Measurements from ENCODE around the gene ANKRD37. TPM values are rescaled to one million over a fixed set of nuclear protein-coding genes. Genes with fewer than 3 reads are reported as not detected.

The ANKRD37 gene
- total and polyA plus RNA-seq, 2 donors from 2014 or later, result 13.0 to 14.2 TPM

GRCh38 chr4:185445209-185445608 is 48.6 kb downstream of the ANKRD37 start:
- TF ChIP-seq, protein P1, sequence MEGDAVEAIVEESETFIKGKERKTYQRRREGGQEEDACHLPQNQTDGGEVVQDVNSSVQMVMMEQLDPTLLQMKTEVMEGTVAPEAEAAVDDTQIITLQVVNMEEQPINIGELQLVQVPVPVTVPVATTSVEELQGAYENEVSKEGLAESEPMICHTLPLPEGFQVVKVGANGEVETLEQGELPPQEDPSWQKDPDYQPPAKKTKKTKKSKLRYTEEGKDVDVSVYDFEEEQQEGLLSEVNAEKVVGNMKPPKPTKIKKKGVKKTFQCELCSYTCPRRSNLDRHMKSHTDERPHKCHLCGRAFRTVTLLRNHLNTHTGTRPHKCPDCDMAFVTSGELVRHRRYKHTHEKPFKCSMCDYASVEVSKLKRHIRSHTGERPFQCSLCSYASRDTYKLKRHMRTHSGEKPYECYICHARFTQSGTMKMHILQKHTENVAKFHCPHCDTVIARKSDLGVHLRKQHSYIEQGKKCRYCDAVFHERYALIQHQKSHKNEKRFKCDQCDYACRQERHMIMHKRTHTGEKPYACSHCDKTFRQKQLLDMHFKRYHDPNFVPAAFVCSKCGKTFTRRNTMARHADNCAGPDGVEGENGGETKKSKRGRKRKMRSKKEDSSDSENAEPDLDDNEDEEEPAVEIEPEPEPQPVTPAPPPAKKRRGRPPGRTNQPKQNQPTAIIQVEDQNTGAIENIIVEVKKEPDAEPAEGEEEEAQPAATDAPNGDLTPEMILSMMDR (IDR thresholded peaks at IDR 0.05; ENCODE audit: borderline replicate concordance, extremely low read depth, insufficient read depth), result no peak
- no peak overlapping the region for H3K27ac ChIP-seq (ENCODE audit: low read depth in 2 of 2, low read length in 2 of 2)
- H3K4me1 ChIP-seq (ENCODE audit: control insufficient read depth in 2 of 3, insufficient read depth in 2 of 3, low read depth in 1 of 3, low read length in 3 of 3), result no peaks in the 10 kb centered on the region
- H3K27me3 ChIP-seq (ENCODE audit: control insufficient read depth, insufficient read depth, low read length), result no peaks in the 10 kb centered on the region
- DNase-seq, result no peak
- H3K9me3 ChIP-seq (ENCODE audit: control insufficient read depth in 2 of 3, insufficient read depth in 1 of 3, low read length in 3 of 3), result no peaks in the 10 kb centered on the region
- intact Hi-C loops (cut with DNase I), result no loop called here
- no peaks in the 10 kb centered on the region for H3K36me3 ChIP-seq (ENCODE audit: control insufficient read depth in 2 of 3, insufficient read depth in 3 of 3, low read length in 3 of 3)
- H3K4me3 ChIP-seq (ENCODE audit: low read length in 3 of 3), result no peak overlapping the region
- no peak overlapping the region for H3K9ac ChIP-seq (ENCODE audit: low read length in 3 of 3)
- no peak for FAIRE-seq

Other genes starting within 250 kb of the ANKRD37 start
- 39.4 TPM for gene CFAP97, start 192.8 kb upstream of the ANKRD37 start, total RNA-seq
- 8.0 TPM for gene CFAP97, start 192.8 kb upstream of the ANKRD37 start, polyA plus RNA-seq (ENCODE audit: insufficient read depth, low read depth, low replicate concordance)
- gene SNX25, start 187.2 kb upstream of the ANKRD37 start, total RNA-seq, result 19.4 TPM
- gene SNX25, start 187.2 kb upstream of the ANKRD37 start, polyA plus RNA-seq (ENCODE audit: insufficient read depth, low read depth, low replicate concordance), result 8.9 TPM
- 1.9 TPM for gene LRP2BP, start 917 bp upstream of the ANKRD37 start, total RNA-seq
- 0.99 TPM for gene LRP2BP, start 917 bp upstream of the ANKRD37 start, polyA plus RNA-seq (ENCODE audit: insufficient read depth, low read depth, low replicate concordance)
- 47.1 TPM for gene UFSP2, start 29.1 kb downstream of the ANKRD37 start, total RNA-seq
- 47.3 TPM for gene UFSP2, start 29.1 kb downstream of the ANKRD37 start, polyA plus RNA-seq (ENCODE audit: insufficient read depth, low read depth, low replicate concordance)
- 4.5 TPM for gene CCDC110, start 74.9 kb downstream of the ANKRD37 start, total RNA-seq
- 2.2 TPM for gene CCDC110, start 74.9 kb downstream of the ANKRD37 start, polyA plus RNA-seq (ENCODE audit: insufficient read depth, low read depth, low replicate concordance)
- gene PDLIM3, start 138.7 kb downstream of the ANKRD37 start, total RNA-seq, result 19.6 TPM
- 10.8 TPM for gene PDLIM3, start 138.7 kb downstream of the ANKRD37 start, polyA plus RNA-seq (ENCODE audit: insufficient read depth, low read depth, low replicate concordance)